DND-41 (cell line): ENCODE results near the gene VWF.

Experiments used
- ATAC-seq: fragments of 200-7000 bp; cut with Tn5 transposase; 3 replicates; pipeline ENCODE4 v1.9.1; 2021; ENCODE audit warnings: low read depth; ENCODE audit not compliant: insufficient read depth
- DNase-seq: peaks from one replicate; pipeline ENCODE4 v3.0.0-alpha.2; 2020
- H2AFZ ChIP-seq: 2 replicates; pipeline ENCODE4 v1.6.0; 2012; ENCODE audit warnings: low read depth, low read length
- H3K27ac ChIP-seq: 2 replicates; pipeline ENCODE4 v1.5.1; 2012; ENCODE audit warnings: low read length, inconsistent platforms
- H3K27me3 ChIP-seq: fragments of 200-600 bp; sonication (generic); 2 replicates; pipeline ENCODE4 v1.6.0; 2012; ENCODE audit warnings: low read length, mild to moderate bottlenecking, inconsistent platforms; ENCODE audit not compliant: insufficient read depth, poor library complexity
- H3K36me3 ChIP-seq: 2 replicates; pipeline ENCODE4 v1.5.1; 2012; ENCODE audit warnings: low read length, inconsistent platforms; ENCODE audit not compliant: insufficient read depth
- H3K4me1 ChIP-seq: 2 replicates; pipeline ENCODE4 v1.5.1; 2012; ENCODE audit warnings: mild to moderate bottlenecking, low read length; ENCODE audit not compliant: insufficient read depth
- H3K4me2 ChIP-seq: 2 replicates; pipeline ENCODE4 v1.6.0; 2012; ENCODE audit warnings: mild to moderate bottlenecking, moderate library complexity, low read length, inconsistent platforms; ENCODE audit not compliant: insufficient read depth
- H3K4me3 ChIP-seq, 2 experiments: fragments of 200-600 bp in 1 of 2; shearing (Covaris generic) in 1 of 2; 2 replicates each; pipeline ENCODE4 v1.5.1; 2012 to 2016; ENCODE audit warnings: inconsistent platforms in 2 of 2, low read length in 2 of 2, mild to moderate bottlenecking in 2 of 2, low read depth in 1 of 2, moderate library complexity in 1 of 2
- H3K79me2 ChIP-seq: 2 replicates; pipeline ENCODE4 v1.6.0; 2012; ENCODE audit warnings: low read length, inconsistent platforms; ENCODE audit not compliant: insufficient read depth
- H3K9ac ChIP-seq: 2 replicates; pipeline ENCODE4 v1.6.0; 2012; ENCODE audit warnings: low read depth, mild to moderate bottlenecking, inconsistent platforms, low read length, moderate library complexity
- H3K9me3 ChIP-seq: 2 replicates; pipeline ENCODE4 v1.5.1; 2012; ENCODE audit warnings: low read length, moderate library complexity, mild to moderate bottlenecking, inconsistent platforms; ENCODE audit not compliant: insufficient read depth, severe bottlenecking
- H4K20me1 ChIP-seq: 2 replicates; pipeline ENCODE4 v1.6.0; 2012; ENCODE audit warnings: low read length; ENCODE audit not compliant: insufficient read depth
- CTCF ChIP-seq: IDR thresholded peaks from 2 replicates; pipeline ENCODE4 v1.5.1; 2012; ENCODE audit warnings: borderline replicate concordance, low read length, moderate library complexity, mild to moderate bottlenecking; ENCODE audit not compliant: poor library complexity, severe bottlenecking; ENCODE audit errors: extremely low read depth
- EZH2 ChIP-seq: IDR thresholded peaks from 3 replicates; pipeline ENCODE4 v1.6.1; 2012; ENCODE audit warnings: borderline replicate concordance, low read depth, mild to moderate bottlenecking, moderate library complexity, low read length, inconsistent platforms; ENCODE audit not compliant: severe bottlenecking

The VWF gene

GRCh38 chr12:6124411-6125309 lies at the start of gene VWF:
VWF (minus strand) TSS chr12:6124670; CDS start chr12:6123196, 1,474 bp downstream.
- no peak for ATAC-seq
- no peak within 1 kb of the TSS for H3K4me2 ChIP-seq
- peaks cover 16% of the 10 kb centered on the region for H3K27me3 ChIP-seq
- no peak for TF ChIP-seq CTCF
- no peak within 1 kb of the TSS for H2AFZ ChIP-seq
- H3K9me3 ChIP-seq = no peaks in the 10 kb centered on the region
- no peak within 1 kb of the TSS for H3K9ac ChIP-seq
- H3K4me3 ChIP-seq = no peak within 1 kb of the TSS
- no peak within 1 kb of the TSS for H3K27ac ChIP-seq
- H4K20me1 ChIP-seq = no peaks in the 10 kb centered on the region
- no peaks in the 10 kb centered on the region for H3K79me2 ChIP-seq
- DNase-seq = no peak
- no peaks in the 10 kb centered on the region for H3K36me3 ChIP-seq
- H3K4me1 ChIP-seq = no peaks in the 10 kb centered on the region

- H3K4me2 ChIP-seq = no peak overlapping the region
- no peak for ATAC-seq
- H3K27ac ChIP-seq = no peak overlapping the region
- no peaks in the 10 kb centered on the region for H4K20me1 ChIP-seq
- no peak for DNase-seq
- no peaks in the 10 kb centered on the region for H3K36me3 ChIP-seq
- H2AFZ ChIP-seq = no peak overlapping the region
- H3K4me3 ChIP-seq = no peak overlapping the region
- no peak overlapping the region for H3K9ac ChIP-seq
- no peak for TF ChIP-seq CTCF
- TF ChIP-seq EZH2 = no peak
- no peaks in the 10 kb centered on the region for H3K79me2 ChIP-seq
- no peaks in the 10 kb centered on the region for H3K9me3 ChIP-seq
- H3K27me3 ChIP-seq = peaks cover 3% of the 10 kb centered on the region
- no peaks in the 10 kb centered on the region for H3K4me1 ChIP-seq
Measured at GRCh38 chr12:6172862-6173261, 48.4 kb upstream of the VWF start.

GRCh38 chr12:6172086-6172485 lies 47.6 kb upstream of the VWF start:
- ATAC-seq = no peak
- Histone ChIP-seq H3K4me1 (no peaks in the 10 kb centered on the region), H3K27ac (no peak overlapping the region), H4K20me1 (no peaks in the 10 kb centered on the region), H3K36me3 (no peaks in the 10 kb centered on the region), H3K79me2 (no peaks in the 10 kb centered on the region), H3K9ac (no peak overlapping the region), H2AFZ (no peak overlapping the region), H3K4me2 (no peak overlapping the region), H3K27me3 (no peaks in the 10 kb centered on the region), H3K9me3 (no peaks in the 10 kb centered on the region), H3K4me3 (no peak overlapping the region)
- no peak for DNase-seq
- TF ChIP-seq EZH2 (no peak), CTCF (no peak)
